Stomach (tissue), 4 donors: Measurements from ENCODE around the gene SCARB1.

Experiments used
- EP300 ChIP-seq: sonication (generic); formaldehyde crosslinking; IDR thresholded peaks from one replicate; pipeline ENCODE4 v1.6.1; 2017; ENCODE audit warnings: antibody characterized with exemption
- POLR2A ChIP-seq, 4 donors: fragments of 450-650 bp; IDR thresholded peaks; one replicate each; pipeline ENCODE4 v1.6.1; 2016; ENCODE audit warnings: antibody characterized with exemption in 4 of 4, control low read depth in 2 of 4, mild to moderate bottlenecking in 1 of 4, moderate library complexity in 1 of 4
- POLR2AphosphoS5 ChIP-seq, 3 donors: sonication (generic); formaldehyde crosslinking; IDR thresholded peaks; one replicate each; pipeline ENCODE4 v1.6.1; 2016; ENCODE audit warnings: antibody characterized with exemption in 3 of 3
- TF ChIP-seq, protein P1 (sequence below), 7 experiments: fragments of 450-650 bp in 4 of 7; fragments of 200-600 bp in 3 of 7; sonication (generic) in 3 of 7; IDR thresholded peaks; one replicate each; pipeline ENCODE4 v1.5.1; 2016 to 2019; ENCODE audit warnings: antibody characterized with exemption in 7 of 7, control low read depth in 2 of 7, mild to moderate bottlenecking in 1 of 7

DNA sequence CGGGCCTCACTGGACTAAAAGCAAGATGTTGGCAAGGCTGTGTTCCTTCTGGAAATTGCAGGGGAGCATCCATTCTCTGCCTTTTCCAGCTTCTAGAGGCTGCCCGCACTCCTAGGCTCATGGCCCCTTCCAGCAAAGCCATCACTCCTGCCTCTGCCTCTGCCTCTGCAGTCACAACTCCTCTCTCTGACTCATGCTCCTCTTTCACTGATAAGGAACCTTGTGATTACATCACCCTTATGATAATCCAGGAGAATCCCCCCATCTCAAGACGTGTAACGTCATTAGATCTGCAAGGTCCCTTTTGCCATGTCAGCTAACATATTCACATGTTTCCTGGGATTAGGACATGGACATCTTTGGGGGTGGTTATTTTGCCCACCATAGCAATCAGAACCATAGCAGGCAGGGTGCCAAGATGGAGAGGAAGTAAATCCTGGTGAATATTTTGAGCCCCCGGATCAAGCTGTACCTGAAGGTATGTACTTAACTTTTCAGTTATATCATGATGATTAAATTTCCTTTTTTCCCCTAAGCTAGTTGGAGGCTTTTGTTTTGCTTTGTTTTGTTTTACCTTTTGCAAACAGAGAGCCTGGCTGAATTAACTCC, 123.6 kb downstream of the SCARB1 start:
- TF ChIP-seq, protein P1, sequence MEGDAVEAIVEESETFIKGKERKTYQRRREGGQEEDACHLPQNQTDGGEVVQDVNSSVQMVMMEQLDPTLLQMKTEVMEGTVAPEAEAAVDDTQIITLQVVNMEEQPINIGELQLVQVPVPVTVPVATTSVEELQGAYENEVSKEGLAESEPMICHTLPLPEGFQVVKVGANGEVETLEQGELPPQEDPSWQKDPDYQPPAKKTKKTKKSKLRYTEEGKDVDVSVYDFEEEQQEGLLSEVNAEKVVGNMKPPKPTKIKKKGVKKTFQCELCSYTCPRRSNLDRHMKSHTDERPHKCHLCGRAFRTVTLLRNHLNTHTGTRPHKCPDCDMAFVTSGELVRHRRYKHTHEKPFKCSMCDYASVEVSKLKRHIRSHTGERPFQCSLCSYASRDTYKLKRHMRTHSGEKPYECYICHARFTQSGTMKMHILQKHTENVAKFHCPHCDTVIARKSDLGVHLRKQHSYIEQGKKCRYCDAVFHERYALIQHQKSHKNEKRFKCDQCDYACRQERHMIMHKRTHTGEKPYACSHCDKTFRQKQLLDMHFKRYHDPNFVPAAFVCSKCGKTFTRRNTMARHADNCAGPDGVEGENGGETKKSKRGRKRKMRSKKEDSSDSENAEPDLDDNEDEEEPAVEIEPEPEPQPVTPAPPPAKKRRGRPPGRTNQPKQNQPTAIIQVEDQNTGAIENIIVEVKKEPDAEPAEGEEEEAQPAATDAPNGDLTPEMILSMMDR (IDR thresholded peaks at IDR 0.05): no peak
- TF ChIP-seq EP300 (no peak), POLR2A (IDR thresholded peaks at IDR 0.05) (no peak), POLR2AphosphoS5 (IDR thresholded peaks at IDR 0.05) (no peak)
